Measurements from ENCODE around the gene TXNRD1.

The TXNRD1 gene

DNA sequence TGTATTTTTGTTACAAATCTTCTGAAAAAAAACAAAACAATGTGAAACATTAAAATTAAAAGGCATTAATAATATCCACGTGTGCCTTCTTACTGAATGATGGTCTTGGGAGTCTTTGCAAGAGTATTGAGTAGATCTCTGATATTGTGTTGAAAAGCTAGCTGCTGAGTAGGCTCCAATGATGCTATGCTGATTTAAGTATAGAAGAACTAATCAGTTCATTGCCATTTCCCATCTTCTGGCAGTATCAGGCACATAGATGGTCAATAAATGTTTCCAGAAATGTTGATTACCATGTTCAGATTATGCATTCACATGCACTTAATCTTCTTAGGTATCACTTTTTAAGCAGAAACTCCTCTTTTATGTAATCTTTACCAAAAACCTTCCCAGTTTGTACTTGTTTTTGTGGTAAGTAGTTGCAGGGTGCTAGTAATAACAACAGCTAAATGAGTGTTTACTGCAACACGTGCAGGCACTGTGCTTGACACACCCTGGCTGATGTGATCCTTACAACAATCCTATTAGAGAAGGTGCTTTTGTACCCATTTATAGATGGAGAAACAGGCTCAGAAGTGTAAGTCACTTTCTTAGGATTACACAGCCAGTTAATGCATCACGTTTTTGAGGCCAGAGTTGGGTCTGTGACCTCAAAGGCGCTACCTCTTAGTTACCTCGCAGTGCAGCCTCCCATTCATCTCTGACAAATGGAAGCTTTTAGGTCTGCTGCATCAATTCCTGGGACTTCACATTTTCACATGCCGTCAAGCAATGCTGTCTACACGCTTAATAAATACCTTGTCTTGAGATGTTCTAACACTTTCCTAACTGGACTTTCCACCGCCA is 134.9 kb downstream of the TXNRD1 start:
- DNase-seq (ENCODE audit: low read depth) = no peak

DNA sequence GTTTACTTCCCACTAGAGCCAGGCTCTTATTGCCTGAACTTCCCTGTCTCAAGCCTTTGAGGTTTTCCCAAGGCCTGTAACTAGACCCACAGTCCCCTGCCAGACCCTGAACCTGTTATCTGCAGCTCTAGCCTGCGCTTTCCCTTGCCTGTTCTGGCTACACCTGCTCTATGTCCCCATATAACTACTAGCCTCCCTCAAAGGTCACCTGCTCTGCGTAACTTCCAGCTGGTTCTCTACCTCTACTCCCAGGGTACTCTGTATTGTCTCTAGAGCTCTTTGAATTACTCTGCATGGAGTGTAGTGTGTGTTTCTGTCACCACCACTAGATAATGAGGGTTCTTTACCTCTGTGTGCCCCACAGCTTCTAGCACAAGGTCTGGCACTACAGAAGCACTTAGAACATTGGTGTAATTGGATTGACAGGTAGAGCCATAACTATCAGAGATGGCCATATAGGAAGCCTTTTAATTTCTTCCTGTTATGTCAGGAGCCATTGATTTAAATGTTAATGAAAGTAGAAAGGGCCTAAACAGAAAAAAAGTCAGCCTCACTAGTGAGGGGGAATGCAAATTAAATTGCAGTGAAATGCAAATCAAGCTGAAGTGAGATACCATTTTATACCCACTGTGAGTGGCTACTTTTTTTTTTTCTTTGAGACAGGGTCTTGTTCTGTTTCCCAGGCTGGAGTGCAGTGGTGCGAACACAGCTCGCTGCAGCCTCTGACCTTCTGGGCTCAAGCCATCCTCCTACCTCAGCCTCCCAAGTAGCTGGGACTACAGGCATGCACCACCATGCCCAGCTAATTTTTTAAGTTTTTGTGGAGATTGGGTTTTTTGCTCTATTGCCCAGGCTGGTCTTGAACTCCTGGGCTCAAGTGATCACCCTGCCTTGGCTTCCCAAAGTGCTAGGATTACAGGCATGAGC is 135.7 kb downstream of the TXNRD1 start:
- no peak for DNase-seq (ENCODE audit: low read depth)

DNA sequence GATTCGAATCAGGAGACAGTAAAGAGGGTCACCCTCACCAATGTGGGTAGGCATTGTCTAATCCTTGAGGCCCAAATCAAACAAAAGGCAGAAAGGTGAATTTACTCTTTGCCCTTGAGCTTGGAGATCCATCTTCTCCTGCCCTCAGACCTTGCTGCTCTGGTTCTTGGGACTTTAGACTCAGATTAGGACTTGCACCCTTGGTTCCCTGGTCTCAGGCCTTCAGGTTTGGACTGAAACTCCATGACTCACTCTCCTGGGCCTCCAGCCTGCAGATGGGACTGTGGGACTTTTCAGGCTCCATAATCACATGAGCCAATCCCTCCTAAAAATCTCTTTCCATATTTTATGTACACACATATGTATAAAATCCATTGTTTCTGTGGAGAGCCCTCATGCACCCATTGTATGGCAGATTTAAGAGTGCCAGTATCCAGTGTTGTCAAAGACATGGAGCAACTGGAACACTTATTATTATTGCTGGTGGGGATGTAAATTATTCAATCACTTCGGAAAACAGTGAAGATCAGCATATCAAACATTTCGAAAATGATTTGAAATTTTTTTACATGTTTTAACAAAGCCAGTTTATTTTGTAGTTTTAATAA is 136.6 kb downstream of the TXNRD1 start:
- peak; percentile 37 for DNase-seq (ENCODE audit: low read depth)

DNA sequence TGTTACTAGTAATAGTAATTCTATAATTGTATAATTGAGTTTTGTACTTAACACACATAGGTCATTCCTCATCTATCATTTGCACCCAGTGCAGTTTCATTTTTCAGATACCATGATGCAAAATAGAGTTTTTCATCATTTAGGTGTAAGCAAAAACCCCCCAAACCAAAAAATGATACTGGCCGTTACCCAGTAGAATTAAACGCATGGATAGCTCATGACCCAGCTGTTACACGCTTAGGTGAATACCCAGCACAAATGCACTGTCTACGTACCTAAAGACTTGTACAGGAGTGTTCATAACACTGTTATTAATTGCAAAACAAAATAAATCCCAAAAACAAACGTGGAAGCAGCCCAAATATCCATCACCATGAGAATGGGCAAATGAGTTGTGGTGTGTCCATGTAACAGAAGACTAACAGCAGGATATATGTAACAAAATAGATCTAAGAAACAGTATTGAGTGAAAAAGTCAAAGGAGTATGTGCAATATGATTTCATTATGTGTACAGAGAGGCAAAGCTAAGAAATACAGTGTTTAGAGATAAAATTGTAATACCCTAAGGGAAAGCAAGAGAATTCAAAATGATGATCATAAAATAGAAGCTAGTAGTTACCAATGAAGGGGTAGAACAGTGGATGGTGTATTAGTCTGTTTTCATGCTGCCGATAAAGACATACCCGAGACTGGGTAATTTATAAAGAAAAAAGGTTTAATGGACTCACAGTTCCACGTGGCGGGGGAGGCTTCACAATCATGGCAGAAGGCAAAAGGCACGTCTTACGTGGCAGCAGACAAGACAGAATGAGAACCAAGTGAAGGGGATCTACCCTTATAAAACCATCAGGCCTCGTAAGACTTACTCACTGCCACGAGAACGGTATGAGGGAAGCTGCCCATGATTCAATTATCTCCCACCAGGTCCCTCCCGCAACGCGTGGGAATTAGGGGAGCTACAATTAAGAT is 137.7 kb downstream of the TXNRD1 start:
- no peak for DNase-seq (ENCODE audit: low read depth)

DNA sequence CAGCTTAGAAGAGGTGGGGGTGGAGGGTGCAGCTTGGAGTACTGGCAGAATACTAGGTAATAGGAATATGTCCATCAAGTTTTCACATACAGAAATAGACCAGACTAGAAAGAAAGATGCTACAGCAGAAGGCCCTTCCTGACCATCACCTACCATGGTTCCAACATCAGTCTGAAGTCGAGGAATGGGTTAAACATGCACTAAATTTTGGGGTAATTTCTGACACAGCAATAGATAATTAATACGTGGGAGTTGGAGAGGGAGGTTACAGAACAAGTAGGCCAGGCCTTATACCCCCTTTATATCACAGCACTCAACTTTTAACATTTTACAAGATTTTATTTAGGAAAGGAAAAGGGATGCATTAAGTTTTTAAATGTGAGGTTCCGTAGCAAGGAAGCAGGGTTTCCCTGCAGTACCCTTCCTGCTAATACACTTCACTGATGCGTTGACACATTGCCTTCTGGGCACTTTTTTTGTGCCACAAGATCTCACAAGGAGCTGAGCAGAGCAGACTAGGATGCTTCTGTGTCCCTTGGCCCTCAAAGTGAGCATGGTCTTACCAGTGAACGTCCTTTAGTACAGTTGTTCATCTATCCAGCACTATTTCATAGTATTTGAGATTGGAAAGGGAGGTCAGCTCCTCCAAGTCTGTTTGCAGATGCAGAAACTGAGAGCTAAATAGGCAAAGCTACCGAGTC is 138.7 kb downstream of the TXNRD1 start:
- DNase-seq (ENCODE audit: low read depth) = no peak

DNA sequence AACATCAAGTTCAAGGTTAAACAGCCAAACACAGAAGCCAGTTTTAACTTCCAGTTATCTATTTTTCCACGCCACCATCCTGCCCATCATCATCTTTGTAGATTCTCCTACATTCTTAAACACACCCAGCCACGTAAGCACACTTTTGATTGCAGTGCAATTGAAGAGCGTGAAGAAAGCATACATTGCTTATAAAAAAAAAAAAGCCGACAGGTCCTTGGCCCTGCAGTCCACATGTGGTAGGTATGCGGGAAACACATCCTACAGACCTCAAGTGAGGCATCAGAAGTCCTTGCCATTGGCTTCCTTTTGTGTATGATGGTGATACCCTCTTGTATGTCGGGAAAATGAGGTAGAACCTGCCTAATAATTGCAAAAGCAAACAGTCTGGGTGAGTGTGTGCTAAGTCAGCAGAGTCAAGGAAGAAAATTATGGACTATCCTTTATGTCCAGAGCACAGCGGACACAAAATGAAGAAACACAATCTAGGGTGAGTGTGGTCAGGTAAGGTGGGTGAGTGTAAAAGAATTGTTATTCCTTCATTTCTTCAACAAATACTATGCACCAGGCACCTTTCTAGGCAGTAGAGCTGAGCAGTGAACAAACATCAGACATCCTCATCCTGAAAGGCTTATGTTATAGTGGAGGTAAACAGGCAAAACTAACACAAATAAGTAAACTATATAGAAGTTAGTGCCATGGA is 139.4 kb downstream of the TXNRD1 start:
- no peak for DNase-seq (ENCODE audit: low read depth)

DNA sequence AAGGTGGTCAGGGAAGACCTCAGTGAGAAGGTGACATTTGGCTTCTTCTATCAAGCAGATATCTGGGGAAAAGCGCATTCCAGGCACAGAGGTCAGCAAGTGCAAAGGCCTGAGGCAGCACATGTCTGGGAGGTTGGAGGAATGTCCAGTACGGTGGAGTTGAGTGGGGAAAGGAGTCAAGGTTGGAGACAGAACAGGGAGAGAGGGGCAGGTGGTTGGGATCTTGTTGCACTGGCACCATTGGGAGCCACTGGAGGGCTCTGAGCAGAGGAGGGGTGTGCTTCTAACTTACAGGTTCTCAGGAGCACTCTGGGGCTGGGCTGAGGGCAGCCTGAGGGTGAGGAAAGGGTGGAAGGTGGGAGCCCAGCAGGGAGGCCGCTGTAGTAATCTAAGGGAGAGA is 140.1 kb downstream of the TXNRD1 start:
- no peak for DNase-seq (ENCODE audit: low read depth)

DNA sequence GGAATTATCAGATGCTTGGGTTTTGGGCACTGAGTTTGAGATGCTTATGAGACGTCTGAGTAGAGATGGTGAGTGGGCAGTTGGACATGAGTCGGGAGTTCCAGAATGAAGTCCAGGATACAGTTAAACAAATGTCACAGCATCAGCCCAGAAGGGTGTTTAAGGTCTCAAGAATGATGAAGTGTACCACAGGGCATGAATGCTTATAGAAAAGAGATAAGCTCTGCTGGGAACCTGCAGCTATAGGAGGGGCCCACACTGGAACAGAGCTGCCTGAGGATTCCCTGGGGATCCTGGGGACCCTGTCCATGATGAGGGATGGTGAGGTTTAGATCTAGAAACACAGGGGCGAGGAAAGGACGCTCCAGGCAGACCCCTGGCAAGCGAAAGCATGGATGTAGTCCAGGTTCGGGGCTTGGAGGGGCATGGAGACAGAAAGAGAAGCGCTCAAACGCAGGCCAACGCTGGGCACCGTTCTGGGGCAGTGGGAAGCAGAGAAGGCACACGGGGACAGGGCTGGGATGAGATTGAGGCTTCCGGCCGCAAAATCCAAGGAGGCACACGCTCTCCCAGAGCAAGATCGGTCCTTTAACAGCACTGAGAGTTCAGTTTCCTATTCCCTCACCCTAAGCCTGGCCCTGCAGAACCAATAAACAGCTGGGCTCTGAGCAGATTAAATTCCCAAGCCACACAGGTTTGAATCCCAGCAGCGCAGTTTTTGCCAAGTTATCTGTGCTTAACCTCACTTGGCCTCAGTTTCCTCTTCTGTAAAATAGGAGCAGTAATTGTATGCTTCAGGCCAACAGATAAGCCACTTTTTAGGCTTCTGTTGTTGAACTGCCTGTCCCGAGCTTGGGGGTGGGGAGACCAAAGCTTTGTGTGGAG is 140.9 kb downstream of the TXNRD1 start:
- peak; percentile 30 for DNase-seq (ENCODE audit: low read depth)

DNA sequence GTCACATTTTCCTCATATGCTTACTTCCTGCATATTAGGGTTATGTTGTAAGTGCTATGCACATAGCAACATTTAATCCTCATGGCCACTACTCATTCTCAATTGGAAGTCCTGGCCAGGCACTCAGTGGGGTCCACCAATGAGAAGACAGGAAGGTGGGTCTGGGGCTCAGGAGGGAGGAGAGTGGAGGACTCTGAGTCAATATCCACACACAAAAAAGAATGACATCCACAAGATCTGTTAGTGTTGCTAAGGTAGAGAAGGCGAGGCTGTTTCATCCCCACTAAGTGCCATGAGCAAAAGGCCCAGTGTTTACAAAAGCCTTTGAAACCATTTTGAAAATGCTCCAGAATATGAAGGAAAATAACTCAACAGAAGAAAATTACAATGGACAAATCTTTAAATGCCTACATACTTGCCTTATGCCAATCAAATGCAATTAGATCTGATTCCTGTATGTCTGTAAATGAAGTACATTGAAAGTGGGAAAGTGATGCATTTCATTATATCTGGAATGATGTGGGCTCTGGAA is 141.9 kb downstream of the TXNRD1 start:
- DNase-seq (ENCODE audit: low read depth) = peak; percentile 54

DNA sequence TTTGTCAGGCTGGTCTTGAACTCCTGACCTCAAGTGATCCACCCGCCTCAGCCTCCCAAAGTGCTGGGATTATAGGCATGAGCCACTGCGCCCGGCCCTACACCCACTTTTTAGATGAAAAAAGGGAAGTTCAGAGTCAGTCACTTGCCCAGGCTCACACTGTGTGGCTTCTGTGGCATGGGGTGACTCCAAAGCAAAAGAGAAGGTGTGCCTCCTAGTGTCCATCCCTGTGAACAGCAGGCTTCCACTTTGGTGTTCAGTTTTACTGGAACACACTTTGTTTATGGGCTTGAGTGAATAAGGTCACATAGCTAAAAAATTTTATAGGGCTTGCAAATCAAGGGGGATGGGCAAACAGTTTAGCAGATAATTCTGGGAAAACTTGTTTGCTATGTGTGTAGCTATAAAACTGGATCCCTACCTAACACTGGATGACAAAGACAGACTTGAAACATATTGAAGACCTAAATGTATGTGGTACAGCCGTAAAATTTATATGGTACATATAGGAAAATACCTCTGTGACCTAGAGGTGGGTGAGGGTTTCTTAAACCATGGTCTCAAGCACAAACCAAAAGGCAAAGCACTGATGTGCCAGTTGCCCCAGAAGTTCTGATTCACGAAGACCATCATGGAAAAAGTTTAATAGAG is 142.9 kb downstream of the TXNRD1 start:
- DNase-seq (ENCODE audit: low read depth) = peak; percentile 72

DNA sequence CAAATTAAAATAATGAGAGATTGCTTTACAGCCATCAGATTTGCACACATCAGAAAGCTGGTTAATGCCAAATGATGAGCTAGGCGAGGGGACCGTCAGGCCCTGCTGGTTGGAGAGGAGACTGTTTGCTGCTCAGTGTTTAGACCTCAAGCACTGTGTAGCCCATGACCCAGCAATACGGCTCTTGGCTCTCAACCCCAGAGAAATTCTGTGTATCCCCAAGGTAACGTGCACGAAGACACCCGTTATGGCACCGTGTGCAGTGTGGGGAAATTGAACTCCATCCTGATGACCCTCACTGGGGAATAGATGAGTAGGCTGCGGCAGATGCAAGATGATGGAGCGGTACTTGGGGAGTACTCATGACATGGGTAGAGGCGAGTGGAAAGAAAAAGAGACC is 143.6 kb downstream of the TXNRD1 start:
- DNase-seq (ENCODE audit: low read depth) = no peak

DNA sequence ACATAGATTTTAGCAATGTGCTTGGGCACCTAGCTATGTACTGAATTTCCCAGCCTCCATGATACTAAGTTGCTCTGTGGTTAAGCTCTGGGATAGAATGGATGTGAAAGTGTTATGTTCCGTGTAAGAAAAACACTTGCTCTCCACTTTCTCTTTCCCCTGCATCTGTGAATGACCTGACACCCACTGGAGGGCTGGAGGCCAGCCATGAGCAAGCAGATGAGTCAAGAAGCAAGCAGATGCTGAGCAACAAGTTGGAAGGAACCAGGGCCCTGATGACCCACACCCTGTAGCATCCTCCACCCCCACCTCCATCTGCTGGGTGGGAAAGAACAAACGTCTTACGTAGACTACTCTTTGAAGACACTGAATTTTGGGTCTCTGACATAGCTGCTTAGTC is 144.6 kb downstream of the TXNRD1 start:
- DNase-seq (ENCODE audit: low read depth) = peak; percentile 59

DNA sequence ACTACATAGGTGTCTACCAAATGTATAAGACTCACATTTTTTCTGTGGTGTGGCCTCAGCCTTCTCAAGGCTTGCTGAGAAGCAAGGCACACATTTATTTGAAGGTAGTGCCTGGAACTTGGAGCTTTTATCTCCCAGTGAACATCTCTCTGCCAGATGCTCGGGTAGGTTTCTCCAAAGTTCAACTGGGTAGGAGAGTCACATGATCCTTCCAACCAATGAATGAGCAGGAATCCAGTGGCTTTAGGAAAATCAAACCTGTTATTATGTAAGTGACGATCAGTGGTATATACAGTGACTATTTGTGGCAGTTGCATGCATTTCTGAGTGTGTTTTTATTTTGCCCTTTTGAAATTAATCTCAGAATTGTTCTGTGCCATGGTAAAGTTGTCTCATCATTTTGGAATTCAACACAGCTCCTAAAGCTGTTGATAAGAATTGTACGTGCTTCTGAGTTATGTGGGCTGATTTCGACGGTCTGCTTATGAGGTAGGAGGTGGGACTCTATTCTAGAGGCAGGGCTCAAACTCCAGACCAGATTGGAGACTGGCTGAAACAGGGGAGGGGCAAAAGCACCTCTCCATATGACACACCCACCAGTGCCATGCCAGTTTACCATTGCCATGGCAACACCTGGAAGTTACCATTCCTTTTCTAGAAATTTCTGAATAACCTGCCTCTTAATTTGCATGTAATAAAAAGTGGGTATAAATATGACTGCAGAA is 145.6 kb downstream of the TXNRD1 start:
- DNase-seq (ENCODE audit: low read depth) = no peak

DNA sequence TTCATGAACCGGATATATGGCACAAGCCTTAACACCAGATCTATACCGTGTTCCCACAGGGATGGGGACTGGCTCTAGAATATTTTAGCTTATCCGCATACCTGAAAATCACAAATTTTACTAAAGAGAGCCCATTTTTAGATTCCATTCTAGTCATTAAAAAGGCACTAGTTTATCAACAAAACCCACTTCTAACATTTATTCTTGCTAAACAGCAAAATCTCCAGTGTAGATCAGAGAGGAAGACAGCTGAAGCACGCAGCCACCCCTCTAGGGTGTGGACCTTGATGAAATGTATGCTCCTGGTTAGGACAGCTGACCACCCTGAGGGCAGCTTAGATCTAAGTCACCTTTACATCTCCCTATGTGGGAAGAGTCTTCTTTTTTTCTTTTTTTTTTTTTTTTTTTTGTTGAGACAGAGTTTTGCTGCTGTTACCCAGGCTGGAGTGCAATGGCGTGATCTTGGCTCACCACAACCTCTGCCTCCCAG is 150.4 kb downstream of the TXNRD1 start:
- no peak for DNase-seq (ENCODE audit: low read depth)

DNA sequence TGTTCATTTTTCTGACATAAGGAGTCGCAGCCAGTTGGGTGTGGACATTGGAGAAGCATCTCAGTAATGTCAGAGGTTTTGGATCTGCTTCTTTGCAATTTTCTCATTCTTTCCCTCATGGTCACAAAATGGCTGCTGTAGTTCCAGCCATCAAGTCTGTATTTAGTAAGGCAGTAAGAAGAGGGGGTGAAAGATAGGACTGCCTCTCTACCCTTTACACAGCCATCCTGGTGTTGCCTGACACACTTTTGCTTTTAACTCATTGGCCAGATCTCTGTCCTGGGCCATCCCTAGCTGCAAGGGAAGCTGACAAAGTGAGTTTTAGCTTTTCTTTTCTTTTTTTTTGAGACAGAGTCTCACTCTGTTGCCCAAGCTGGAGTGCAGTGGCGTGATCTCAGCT is 154.1 kb downstream of the TXNRD1 start:
- DNase-seq (ENCODE audit: low read depth) = no peak

DNA sequence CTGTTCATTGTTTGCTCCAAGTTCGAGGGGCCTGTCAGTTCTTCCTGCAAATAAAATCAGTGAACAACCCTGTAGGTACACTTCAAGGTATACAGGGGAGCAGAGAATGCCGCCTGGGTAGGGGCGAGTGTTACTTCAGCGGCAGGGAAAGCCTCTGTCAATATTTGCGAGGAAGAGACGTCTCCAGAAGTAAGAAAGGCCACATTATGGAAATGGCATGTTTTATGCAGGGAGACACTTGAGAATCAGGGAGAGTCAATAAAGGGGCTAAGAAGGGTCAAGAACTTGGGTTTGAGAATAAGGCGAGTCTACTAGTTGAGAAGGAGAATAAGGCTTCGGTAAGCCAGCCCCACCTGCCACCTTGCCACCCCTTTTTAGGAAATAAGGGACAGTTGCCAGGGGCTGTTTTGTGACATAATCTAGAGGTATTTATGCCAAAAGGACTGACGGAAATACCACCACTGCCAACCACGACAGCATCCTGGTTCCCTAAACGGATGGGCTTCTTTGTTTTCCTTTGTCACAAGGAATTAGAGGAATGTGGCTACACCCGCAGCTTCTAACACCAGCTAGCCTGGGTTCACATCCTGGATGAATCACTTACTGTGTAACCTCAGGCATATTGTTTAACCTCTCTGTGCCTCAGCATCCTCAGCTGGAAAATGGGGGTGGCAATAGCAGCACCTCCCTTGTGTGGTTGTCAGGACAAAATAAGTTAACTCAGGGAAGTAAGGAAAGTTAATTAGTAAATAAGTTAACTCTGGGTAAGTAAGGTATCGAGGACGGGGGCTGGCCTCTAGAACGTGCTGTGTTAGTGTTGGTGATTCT is 155.7 kb downstream of the TXNRD1 start:
- peak; percentile 84 for DNase-seq (ENCODE audit: low read depth)

All from ELR (cell line).